M059J (cell line): ENCODE data around the gene CRYZL1. TPM values are rescaled to one million over a fixed set of nuclear protein-coding genes. Genes with fewer than 3 reads are reported as not detected.

Experiments
- DNase-seq: peaks from one replicate; pipeline ENCODE4 v3.0.0-alpha.2; 2012; ENCODE audit warnings: low read depth
- total RNA-seq: library from RNA; depleted of rRNA; stranded (reverse); fragments of >200 nt; shearing (Covaris generic); gene quantifications from 2 replicates; pipeline ENCODE4 v1.2.3, GENCODE V29; 2014

The CRYZL1 gene
- total RNA-seq, 1 experiment from 2014 or later = 23.8 TPM

- DNase-seq = peak; percentile 45
Measured at GRCh38 chr21:33661146-33661545, 19.6 kb upstream of the CRYZL1 start.

- no peak for DNase-seq
Measured at GRCh38 chr21:33660406-33660805, 18.9 kb upstream of the CRYZL1 start.

- DNase-seq = no peak
Measured at GRCh38 chr21:33659568-33659949, 18.0 kb upstream of the CRYZL1 start.

- no peak for DNase-seq
Measured at GRCh38 chr21:33658919-33659567, 17.5 kb upstream of the CRYZL1 start.

GRCh38 chr21:33657124-33657820 lies 15.7 kb upstream of the CRYZL1 start:
- DNase-seq = peak; percentile 32

GRCh38 chr21:33655588-33656221 lies 14.2 kb upstream of the CRYZL1 start:
- DNase-seq = peak; percentile 100

- DNase-seq = no peak
Measured at GRCh38 chr21:33654412-33654811, 12.9 kb upstream of the CRYZL1 start.

- no peak for DNase-seq
Measured at GRCh38 chr21:33651965-33652680, 10.6 kb upstream of the CRYZL1 start.

GRCh38 chr21:33650929-33651509 lies 9.5 kb upstream of the CRYZL1 start:
- no peak for DNase-seq

- no peak for DNase-seq
Measured at GRCh38 chr21:33650230-33650629, 8.7 kb upstream of the CRYZL1 start.

GRCh38 chr21:33648555-33648954 lies 7.0 kb upstream of the CRYZL1 start:
- DNase-seq = no peak

- DNase-seq = no peak
Measured at GRCh38 chr21:33647587-33647986, 6.0 kb upstream of the CRYZL1 start.

- DNase-seq = no peak
Measured at GRCh38 chr21:33645730-33646129, 4.2 kb upstream of the CRYZL1 start.

GRCh38 chr21:33644383-33645074 lies 3.0 kb upstream of the CRYZL1 start:
- DNase-seq = no peak

- no peak for DNase-seq
Measured at GRCh38 chr21:33643658-33644311, 2.2 kb upstream of the CRYZL1 start.

GRCh38 chr21:33642896-33643657 lies 1.5 kb upstream of the CRYZL1 start:
- peak; percentile 61 for DNase-seq

- peak; percentile 100 for DNase-seq
Measured at GRCh38 chr21:33642027-33642895, 720 bp upstream of the CRYZL1 start, which contains the start of gene ITSN1. ITSN1 (plus strand) TSS chr21:33642501; CDS start chr21:33718829, 76,328 bp downstream.

- no peak for DNase-seq
Measured at GRCh38 chr21:33640697-33641351, 717 bp downstream of the CRYZL1 start.
